ENCODE results near the gene CNOT2. TPM values are rescaled to one million over a fixed set of nuclear protein-coding genes. Genes with fewer than 3 reads are reported as not detected.

Gene CNOT2
- total RNA-seq, 2 donors from 2014 or later = 57.2 to 142 TPM

DNA sequence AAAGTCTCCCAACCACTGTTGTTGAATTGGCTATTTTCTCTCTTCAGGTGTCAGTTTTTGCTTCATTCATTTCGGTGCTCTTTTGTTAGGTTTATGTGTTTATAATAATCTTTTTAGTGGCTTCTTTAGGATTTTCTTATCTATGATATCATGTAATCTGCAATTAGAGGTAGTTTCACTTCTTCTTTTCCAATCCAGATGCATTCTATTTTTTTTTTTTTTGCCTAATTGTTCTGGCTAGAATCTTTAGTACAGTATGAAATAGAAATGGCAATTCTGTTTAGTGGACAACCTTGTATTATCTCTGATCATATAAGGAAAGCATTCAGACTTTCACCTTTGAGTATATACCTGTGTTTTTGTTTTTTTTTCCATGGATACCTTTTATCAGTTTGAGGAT is 17.4 kb downstream of the CNOT2 start:
- no peak for DNase-seq (ENCODE audit: low spot score)
- intact Hi-C loops (cut with DNase I) = no loop called here
- H3K4me1 ChIP-seq (replicated peaks) = no peaks in the 10 kb centered on the region
- 79% methylated on average over 1 of the region's 1 CpG for whole genome bisulfite sequencing
- no peaks in the 10 kb centered on the region for H3K27me3 ChIP-seq (replicated peaks; ENCODE audit: insufficient read depth)
- no peak overlapping the region for H3K27ac ChIP-seq
- H3K36me3 ChIP-seq = no peaks in the 10 kb centered on the region
- no peaks in the 10 kb centered on the region for H3K9me3 ChIP-seq
- no peak overlapping the region for H3K4me3 ChIP-seq
- TF ChIP-seq POLR2AphosphoS5 (IDR thresholded peaks at IDR 0.05) (no peak), POLR2A (IDR thresholded peaks at IDR 0.05) (no peak)
- TF ChIP-seq, protein P1, sequence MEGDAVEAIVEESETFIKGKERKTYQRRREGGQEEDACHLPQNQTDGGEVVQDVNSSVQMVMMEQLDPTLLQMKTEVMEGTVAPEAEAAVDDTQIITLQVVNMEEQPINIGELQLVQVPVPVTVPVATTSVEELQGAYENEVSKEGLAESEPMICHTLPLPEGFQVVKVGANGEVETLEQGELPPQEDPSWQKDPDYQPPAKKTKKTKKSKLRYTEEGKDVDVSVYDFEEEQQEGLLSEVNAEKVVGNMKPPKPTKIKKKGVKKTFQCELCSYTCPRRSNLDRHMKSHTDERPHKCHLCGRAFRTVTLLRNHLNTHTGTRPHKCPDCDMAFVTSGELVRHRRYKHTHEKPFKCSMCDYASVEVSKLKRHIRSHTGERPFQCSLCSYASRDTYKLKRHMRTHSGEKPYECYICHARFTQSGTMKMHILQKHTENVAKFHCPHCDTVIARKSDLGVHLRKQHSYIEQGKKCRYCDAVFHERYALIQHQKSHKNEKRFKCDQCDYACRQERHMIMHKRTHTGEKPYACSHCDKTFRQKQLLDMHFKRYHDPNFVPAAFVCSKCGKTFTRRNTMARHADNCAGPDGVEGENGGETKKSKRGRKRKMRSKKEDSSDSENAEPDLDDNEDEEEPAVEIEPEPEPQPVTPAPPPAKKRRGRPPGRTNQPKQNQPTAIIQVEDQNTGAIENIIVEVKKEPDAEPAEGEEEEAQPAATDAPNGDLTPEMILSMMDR (IDR thresholded peaks at IDR 0.05) = no peak

DNA sequence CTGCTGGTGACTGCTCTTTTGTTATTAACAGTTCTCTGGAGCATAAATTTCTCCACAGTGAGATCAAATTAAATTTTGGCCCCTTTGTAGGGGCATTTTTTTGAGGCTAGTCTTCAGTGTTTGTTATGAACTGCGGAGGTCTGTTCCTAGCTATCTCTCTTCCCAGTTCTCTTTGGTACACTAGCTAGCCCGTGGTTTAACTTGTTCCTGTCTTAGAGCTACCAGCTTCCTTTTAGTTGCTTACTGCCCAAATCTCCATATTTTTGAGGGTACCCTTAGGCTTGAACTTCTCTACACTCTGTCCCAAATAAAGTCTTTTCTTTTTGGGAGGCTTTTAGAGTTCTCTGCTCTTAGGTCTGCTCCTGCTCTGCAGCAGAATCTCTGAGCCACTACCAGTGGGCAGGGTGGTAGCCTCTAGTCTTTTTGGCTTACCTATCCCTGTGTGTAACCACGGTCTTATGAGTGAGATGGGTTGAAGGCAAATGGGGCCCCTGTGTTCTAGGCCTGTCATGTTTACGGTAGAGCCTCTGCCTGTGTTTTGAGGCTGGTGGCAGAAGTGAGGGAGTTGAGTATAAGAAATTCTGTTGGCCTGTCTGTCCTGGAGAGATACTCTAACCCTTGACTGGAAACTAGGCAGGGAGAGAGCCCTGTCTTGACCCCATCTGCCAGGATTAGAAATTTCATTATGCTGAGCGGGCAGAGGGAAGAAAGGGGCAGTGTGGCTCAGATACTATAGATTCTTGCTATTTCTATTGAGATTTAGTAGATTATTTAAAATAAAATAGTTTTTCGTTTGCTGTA is 21.0 kb downstream of the CNOT2 start:
- no peak overlapping the region for H3K27ac ChIP-seq
- no peaks in the 10 kb centered on the region for H3K36me3 ChIP-seq
- TF ChIP-seq POLR2AphosphoS5 (IDR thresholded peaks at IDR 0.05) = no peak
- TF ChIP-seq POLR2A (IDR thresholded peaks at IDR 0.05) = no peak
- TF ChIP-seq, protein P1 (IDR thresholded peaks at IDR 0.05) = no peak
- no peaks in the 10 kb centered on the region for H3K4me1 ChIP-seq (replicated peaks)
- WGBS = 90% methylated on average over 6 of the region's 6 CpGs
- no peaks in the 10 kb centered on the region for H3K9me3 ChIP-seq
- intact Hi-C loops (cut with DNase I) = no loop called here
- H3K4me3 ChIP-seq = no peak overlapping the region
- H3K27me3 ChIP-seq (replicated peaks; ENCODE audit: insufficient read depth) = no peaks in the 10 kb centered on the region
- no peak for DNase-seq (ENCODE audit: low spot score)

DNA sequence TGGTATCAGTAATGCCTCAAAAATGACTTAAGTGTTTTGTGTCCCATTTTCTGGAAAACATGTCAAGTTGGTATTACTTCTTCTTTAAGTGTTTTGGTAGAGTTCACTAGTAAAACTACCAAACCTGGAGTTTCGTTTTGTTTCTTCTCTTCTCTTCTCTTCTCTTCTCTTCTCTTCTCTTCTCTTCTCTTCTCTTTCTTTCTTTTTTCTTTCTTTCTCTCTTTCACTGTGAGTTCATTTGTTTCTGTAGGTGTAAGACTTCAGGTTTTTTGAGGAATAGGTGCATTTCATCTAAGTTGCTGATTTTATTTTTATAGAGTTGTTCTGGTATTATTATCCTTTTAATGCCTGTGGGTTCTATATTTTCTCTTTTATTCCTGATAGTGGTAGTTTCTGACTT is 21.9 kb downstream of the CNOT2 start:
- Histone ChIP-seq H3K9me3 (no peaks in the 10 kb centered on the region), H3K4me3 (no peak overlapping the region), H3K27ac (no peak overlapping the region), H3K4me1 (replicated peaks) (no peaks in the 10 kb centered on the region), H3K36me3 (no peaks in the 10 kb centered on the region), H3K27me3 (replicated peaks; ENCODE audit: insufficient read depth) (no peaks in the 10 kb centered on the region)
- WGBS = 84% methylated on average over 1 of the region's 1 CpG
- DNase-seq (ENCODE audit: low spot score) = no peak
- TF ChIP-seq POLR2AphosphoS5 (IDR thresholded peaks at IDR 0.05) (no peak), POLR2A (IDR thresholded peaks at IDR 0.05) (no peak)
- intact Hi-C loops (cut with DNase I) = no loop called here

DNA sequence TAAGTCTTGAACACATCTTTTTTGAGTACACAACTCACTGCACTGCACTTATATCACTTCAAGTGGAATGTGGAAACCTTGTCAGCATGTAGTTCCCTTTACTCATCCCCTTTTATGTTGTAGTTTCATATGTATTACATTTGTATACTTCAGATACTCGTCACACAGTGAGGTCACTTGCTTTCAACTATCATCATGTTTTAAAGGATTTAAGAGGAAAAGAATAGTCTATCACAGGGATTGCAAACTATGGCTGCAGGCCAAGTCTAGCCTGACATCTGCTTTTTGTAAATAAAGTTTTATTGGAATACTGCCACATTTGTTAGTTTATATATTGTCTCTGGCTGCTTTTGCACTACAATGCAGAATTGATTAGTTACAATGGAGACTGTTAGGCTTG is 24.3 kb downstream of the CNOT2 start:
- peaks cover 3% of the 10 kb centered on the region for H3K4me1 ChIP-seq (replicated peaks)
- intact Hi-C loops (cut with DNase I) = no loop called here
- TF ChIP-seq, protein P1 (IDR thresholded peaks at IDR 0.05) = no peak
- TF ChIP-seq POLR2AphosphoS5 (IDR thresholded peaks at IDR 0.05) = no peak
- TF ChIP-seq POLR2A (IDR thresholded peaks at IDR 0.05) = no peak
- DNase-seq (ENCODE audit: low spot score) = no peak
- no peaks in the 10 kb centered on the region for H3K9me3 ChIP-seq
- no peaks in the 10 kb centered on the region for H3K27me3 ChIP-seq (replicated peaks; ENCODE audit: insufficient read depth)
- H3K36me3 ChIP-seq = no peaks in the 10 kb centered on the region
- no peak overlapping the region for H3K4me3 ChIP-seq
- WGBS = 83% methylated on average over 1 of the region's 1 CpG
- H3K27ac ChIP-seq = no peak overlapping the region

DNA sequence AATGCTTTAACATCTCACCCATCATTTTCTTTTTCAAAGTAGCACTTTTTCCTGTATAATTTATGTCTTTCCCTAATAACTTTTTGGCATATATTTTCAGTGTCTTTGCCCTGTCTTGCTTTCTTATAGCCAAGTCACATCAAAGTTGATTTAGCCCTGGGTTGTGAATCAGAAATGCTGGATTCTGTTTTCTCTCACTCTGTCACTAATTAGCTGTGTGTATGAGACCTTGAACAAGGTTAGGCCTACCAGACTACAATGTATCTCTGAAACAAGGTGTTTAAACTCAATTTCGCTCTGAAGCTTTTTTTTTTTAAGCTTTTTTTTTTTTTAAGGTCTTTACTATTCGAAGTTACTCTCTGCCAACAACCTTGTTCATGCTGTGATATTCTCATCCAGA is 25.7 kb downstream of the CNOT2 start:
- peaks cover 3% of the 10 kb centered on the region for H3K4me1 ChIP-seq (replicated peaks)
- no peak for DNase-seq (ENCODE audit: low spot score)
- no peaks in the 10 kb centered on the region for H3K36me3 ChIP-seq
- H3K27me3 ChIP-seq (replicated peaks; ENCODE audit: insufficient read depth) = no peaks in the 10 kb centered on the region
- H3K27ac ChIP-seq = no peak overlapping the region
- TF ChIP-seq POLR2A (IDR thresholded peaks at IDR 0.05) (no peak), POLR2AphosphoS5 (IDR thresholded peaks at IDR 0.05) (no peak)
- TF ChIP-seq, protein P1 (IDR thresholded peaks at IDR 0.05) = no peak
- 73% methylated on average over 2 of the region's 2 CpGs for WGBS
- H3K9me3 ChIP-seq = no peaks in the 10 kb centered on the region
- intact Hi-C loops (cut with DNase I) = no loop called here
- H3K4me3 ChIP-seq = no peak overlapping the region
